GM13977 (cell line): Measurements from ENCODE around the gene LMTK3.

Experiments
- DNase-seq: peaks from one replicate; pipeline ENCODE4 v3.0.0; 2012; ENCODE audit warnings: low spot score
- in situ Hi-C: fragments of 300-500 bp; cut with MboI; formaldehyde crosslinking; loops from one replicate; pipeline ENCODE4 v1.12.0; 2022; ENCODE audit warnings: low sequenced_read_pairs, low pct_unique_long_range_greater_than_20kb, mixed read lengths, inconsistent platforms; ENCODE audit not compliant: unreplicated experiment
- TF ChIP-seq, protein P1 (sequence below): IDR thresholded peaks from 2 replicates; pipeline ENCODE4 v1.5.1; 2012; ENCODE audit warnings: mild to moderate bottlenecking, control low read depth; ENCODE audit not compliant: insufficient read depth; ENCODE audit errors: extremely low read depth, missing control alignments

Gene LMTK3

DNA sequence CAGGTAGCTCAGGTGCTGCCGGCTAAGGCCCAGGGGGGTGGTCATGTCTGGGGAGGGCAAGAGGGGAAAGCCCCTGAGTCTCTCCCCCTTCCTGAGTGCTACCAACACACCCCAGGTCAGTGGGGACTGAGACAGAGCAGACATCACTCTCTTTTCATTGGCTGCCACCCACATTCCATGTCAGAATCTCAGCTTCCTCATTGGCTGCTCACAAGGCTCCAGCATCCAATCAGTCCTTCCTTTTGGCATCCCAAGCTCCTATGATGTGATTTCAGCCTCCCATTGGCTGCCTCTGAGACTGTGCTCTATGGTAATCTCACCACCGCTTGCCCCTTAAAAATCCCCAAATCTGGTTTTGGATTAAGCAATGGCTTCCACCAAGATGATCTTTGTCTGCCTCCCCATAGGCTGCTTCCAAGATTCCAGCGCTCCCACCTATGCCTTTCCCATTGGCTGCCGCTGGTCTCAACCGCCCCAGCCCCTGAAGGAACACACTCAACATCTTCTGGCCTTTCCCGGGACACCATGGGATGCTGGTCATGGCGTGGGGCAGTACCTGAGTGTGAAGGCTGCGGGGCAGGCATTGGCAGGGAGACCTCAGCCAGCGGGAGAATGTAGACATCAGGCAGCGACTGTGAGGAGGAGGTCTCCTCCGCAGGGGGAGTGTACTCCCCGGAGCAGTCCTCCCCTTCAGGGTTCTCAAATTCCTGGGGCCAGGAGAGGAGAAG is 2.0 kb downstream of the LMTK3 start:
- peak; percentile 33 for DNase-seq
- TF ChIP-seq, protein P1, sequence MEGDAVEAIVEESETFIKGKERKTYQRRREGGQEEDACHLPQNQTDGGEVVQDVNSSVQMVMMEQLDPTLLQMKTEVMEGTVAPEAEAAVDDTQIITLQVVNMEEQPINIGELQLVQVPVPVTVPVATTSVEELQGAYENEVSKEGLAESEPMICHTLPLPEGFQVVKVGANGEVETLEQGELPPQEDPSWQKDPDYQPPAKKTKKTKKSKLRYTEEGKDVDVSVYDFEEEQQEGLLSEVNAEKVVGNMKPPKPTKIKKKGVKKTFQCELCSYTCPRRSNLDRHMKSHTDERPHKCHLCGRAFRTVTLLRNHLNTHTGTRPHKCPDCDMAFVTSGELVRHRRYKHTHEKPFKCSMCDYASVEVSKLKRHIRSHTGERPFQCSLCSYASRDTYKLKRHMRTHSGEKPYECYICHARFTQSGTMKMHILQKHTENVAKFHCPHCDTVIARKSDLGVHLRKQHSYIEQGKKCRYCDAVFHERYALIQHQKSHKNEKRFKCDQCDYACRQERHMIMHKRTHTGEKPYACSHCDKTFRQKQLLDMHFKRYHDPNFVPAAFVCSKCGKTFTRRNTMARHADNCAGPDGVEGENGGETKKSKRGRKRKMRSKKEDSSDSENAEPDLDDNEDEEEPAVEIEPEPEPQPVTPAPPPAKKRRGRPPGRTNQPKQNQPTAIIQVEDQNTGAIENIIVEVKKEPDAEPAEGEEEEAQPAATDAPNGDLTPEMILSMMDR = no peak
- in situ Hi-C loops = loop anchor here (5.0 kb wide), 1 partner anchor 78 kb away; no protein-coding TSS in a partner anchor

DNA sequence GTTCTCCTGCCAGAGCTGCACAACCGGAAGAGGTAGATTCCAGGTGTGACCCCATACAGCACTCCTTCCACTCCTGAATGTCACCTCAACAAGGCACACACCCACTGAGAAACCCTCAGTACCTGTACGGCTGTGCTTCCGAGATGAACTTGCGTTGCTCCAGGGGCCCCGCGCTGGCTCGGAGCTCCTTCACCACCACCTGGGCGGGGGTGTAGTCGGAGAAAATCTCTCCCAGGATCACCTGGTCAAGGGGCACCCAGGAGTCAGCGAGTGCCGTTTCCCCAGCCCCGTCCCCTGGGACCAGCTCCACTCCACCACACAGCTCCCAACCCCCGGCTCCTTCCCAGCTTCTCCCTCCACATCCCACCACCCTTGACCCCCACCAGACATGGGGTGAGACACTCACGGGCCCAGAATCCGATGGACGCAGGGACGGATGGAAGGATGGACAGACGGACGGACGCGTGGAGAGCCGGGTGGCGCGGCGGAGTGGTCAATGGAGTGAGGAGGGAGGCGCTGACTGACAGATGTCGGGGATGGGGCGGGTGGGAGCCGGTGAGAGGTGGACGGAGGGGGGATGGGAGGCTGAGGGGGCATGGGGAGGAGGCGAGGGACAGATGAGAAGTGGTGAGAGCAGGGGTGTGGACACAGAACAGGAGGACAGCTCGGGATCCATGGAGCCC is 2.8 kb downstream of the LMTK3 start:
- DNase-seq = no peak
- in situ Hi-C loops = loop anchor here (5.0 kb wide), 1 partner anchor 78 kb away; no protein-coding TSS in a partner anchor
- TF ChIP-seq, protein P1 = no peak

DNA sequence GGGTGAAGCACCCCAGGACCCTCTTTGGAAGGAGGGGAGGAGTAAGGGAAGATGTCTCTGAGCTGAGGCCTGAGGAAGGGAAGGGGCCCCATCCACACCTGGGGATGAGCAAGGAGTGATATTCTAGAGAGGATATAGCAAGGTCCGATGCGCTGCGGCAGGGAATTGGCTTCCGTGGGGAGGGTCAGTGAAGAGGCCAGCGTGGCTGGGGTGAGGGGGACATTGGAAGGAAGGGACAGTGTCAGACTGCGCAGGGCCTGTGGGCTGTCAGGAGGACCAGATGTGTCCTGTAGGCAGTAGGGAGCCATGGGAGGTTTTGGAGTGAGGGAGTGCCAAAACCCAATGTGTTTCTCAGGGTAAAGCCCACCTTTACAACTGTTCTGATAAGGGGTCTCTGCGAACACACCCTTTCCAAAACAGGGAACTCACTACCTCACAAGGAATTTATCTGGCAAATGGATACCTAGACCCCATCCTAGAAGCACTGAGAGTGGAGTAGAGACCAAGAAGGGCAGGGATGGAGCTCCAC is 3.7 kb downstream of the LMTK3 start:
- no peak for DNase-seq
- TF ChIP-seq, protein P1 = no peak
- in situ Hi-C loops = loop anchor here (5.0 kb wide), 1 partner anchor 79 kb away; no protein-coding TSS in a partner anchor

DNA sequence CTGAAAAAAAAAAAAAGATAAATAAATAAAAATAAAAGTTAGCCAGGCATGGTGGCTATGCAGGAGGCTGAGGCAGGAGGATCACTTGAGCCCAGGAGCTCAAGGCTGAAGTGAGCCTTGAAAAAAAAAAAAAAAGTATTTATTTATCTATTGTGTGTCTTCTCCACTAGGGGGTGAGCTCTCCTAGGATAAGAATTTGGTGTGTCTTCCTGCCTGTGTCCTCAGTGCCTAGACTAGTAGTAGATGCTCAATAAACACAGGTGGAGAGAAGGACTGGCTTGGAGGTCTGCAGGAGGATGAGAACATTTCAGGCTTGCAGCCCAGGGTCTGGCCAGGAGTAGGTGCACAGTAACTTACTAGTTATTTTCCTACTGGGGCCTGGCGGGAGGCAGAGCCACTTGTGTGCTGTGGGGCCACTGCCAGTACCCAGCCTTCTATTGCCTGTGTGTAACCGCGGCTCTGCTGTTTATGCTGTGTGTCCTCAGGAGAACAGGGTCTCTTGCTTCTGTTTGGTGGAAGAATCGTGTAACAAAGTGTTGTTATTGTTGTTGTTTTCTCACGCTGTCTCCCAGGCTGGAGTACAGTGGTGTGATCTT is 5.4 kb downstream of the LMTK3 start:
- in situ Hi-C loops = loop anchor here (5.0 kb wide), 1 partner anchor 81 kb away; no protein-coding TSS in a partner anchor
- peak; percentile 75 for DNase-seq
- TF ChIP-seq, protein P1 = peak; percentile 49

DNA sequence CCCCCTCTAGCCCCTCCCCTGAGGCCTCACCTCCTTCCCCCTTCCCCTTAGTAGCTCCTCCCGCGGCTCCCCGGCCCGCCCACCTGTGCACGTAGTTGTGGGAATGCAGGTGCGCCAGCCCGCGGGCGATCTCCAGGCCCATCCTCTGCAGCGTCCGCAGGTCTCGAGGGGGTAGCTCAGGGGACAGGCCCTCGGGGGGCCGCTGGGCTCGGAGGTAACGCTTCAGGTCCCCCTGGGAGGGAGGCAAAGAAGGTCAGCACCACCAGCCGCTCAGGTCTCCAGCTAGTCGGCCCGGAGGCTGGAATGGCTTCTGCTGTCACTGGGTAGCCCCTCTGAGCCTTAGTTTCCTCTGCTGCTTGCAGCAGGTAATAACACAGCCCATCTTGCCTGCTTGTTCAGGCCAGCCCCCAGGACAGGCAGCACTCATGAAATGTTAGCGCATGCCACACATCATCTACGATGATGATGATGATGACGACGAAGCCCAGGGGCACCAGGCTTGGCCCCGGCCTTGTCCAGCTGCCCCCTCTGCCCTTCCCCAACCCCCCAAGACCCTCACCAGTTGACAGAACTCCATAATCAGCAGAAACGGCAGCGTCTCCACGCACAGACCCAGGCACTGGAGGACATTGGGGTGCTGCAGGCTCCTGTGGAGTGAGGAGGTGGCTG is 9.2 kb downstream of the LMTK3 start:
- peak; percentile 16 for DNase-seq
- in situ Hi-C loops = no loop called here
- TF ChIP-seq, protein P1 = no peak

DNA sequence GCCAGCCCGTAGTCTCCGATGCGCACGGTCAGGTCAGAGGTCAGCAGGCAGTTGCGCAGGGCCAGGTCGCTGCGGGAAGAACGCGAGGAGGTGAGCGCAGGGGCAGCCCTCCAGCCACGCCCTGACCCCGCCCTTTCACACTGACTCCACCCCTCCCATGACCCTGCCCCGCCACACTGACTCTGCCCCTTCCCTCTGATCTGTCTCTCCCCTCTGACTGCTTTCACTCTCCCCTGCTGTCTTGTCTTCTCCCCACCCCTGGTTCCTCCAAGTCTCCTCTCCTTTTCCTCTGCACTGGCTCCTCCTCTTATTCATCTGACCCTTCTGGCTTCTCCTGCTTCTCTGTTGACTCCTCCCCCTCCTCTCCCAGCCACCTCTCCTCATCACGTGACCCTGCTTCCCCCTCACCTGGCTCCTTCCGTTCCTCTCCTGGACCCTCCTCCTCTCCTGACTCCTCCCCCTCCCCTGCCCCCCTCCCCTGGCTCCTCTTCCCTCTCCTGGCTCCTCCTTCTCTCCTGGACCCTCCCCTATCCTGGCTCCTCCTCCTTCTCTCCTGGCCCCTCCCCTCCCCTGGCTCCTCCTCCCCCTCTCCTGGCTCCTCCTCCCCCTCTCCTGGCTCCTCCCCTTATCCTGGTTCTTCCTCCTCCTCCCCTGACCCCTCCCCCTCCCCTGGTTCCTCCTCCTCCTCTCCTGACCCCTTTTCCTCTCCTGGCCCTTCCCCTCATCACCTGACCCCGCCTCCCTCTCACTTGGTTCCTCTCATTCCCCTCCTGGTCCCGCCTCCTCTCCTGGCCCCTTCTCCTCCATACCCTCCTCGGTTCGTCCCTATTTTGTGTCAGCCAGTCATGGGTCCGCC is 9.9 kb downstream of the LMTK3 start:
- in situ Hi-C loops = no loop called here
- TF ChIP-seq, protein P1 = no peak
- peak; percentile 81 for DNase-seq
